Measurements from ENCODE around the gene EIF4ENIF1. TPM values are rescaled to one million over a fixed set of nuclear protein-coding genes. Genes with fewer than 3 reads are reported as not detected.

Gene EIF4ENIF1
- polyA plus RNA-seq, 1 of the 3 experiments (the other 2 are of a cell fraction), result 18.4 TPM

GRCh38 chr22:31441652-31442051, 48.0 kb downstream of the EIF4ENIF1 start:
- Histone ChIP-seq H3K9me3 (no peaks in the 10 kb centered on the region), H3K36me3 (replicated peaks in 1 of 2; ENCODE audit: control insufficient read depth in 1 of 2, insufficient read depth in 2 of 2, low read length in 1 of 2) (peaks cover 31 to 80% of the 10 kb centered on the region in 2 experiments), H3K79me2 (ENCODE audit: insufficient read depth) (no peaks in the 10 kb centered on the region), H3F3A (replicated peaks; ENCODE audit: insufficient read depth) (peaks cover 8% of the 10 kb centered on the region), H3K27ac (ENCODE audit: low read depth in 2 of 2, low read length in 1 of 2) (no peak overlapping the region), H3K4me3 (ENCODE audit: low read depth in 2 of 2, low read length in 1 of 2) (no peak overlapping the region), H3K4me1 (ENCODE audit: control insufficient read depth in 1 of 2, insufficient read depth in 2 of 2, low read depth in 1 of 2, low read length in 1 of 2) (no peaks in the 10 kb centered on the region), H4K20me1 (ENCODE audit: insufficient read depth) (no peaks in the 10 kb centered on the region), H3K9me2 (no peaks in the 10 kb centered on the region), H3K4me2 (no peak overlapping the region), H2AFZ (ENCODE audit: low read depth) (no peak overlapping the region), H3K9ac (no peak overlapping the region), H3K27me3 (ENCODE audit: insufficient read depth) (no peaks in the 10 kb centered on the region)
- CTCF ChIA-PET, result no interaction called here
- DNase-seq, result no peak
- no peak for TF ChIP-seq USF2 (IDR thresholded peaks at IDR 0.05; ENCODE audit: borderline replicate concordance, low read depth, low read length)
- TF ChIP-seq MEF2A (IDR thresholded peaks at IDR 0.05; ENCODE audit: borderline replicate concordance, low read depth), result no peak
- no peak for TF ChIP-seq REST (IDR thresholded peaks at IDR 0.05; ENCODE audit: low read depth, low read length)
- TF ChIP-seq TCF12 (IDR thresholded peaks at IDR 0.05), result no peak
- TF ChIP-seq RAD21 (IDR thresholded peaks at IDR 0.05; ENCODE audit: low read length), result no peak
- no peak for TF ChIP-seq CTCF (IDR thresholded peaks at IDR 0.05)
- WGBS (ENCODE audit: low lambda C conversion rate), result 98% methylated on average over 5 of the region's 5 CpGs
- POLR2A ChIA-PET, result no interaction called here

- no peaks in the 10 kb centered on the region for H3K9me2 ChIP-seq
- H3K79me2 ChIP-seq (ENCODE audit: insufficient read depth), result no peaks in the 10 kb centered on the region
- DNase-seq, result no peak
- ChIA-PET CTCF (interaction anchor here (1.5 kb wide), 1 partner anchor 11 kb away, joined by 6 read pairs; no protein-coding TSS in a partner anchor), POLR2A (no interaction called here)
- no peak overlapping the region for H3K4me3 ChIP-seq (ENCODE audit: low read depth in 2 of 2, low read length in 1 of 2)
- H4K20me1 ChIP-seq (ENCODE audit: insufficient read depth), result no peaks in the 10 kb centered on the region
- H3K4me2 ChIP-seq, result no peak overlapping the region
- H3K9me3 ChIP-seq, result no peaks in the 10 kb centered on the region
- H3F3A ChIP-seq (replicated peaks; ENCODE audit: insufficient read depth), result peaks cover 8% of the 10 kb centered on the region
- TF ChIP-seq CTCF (IDR thresholded peaks at IDR 0.05) (no peak), EP300 (IDR thresholded peaks at IDR 0.05; ENCODE audit: borderline replicate concordance in 1 of 2, low read depth in 1 of 2, low read length in 1 of 2) (no peak), PBX3 (IDR thresholded peaks at IDR 0.05) (no peak), USF1 (IDR thresholded peaks at IDR 0.05; ENCODE audit: borderline replicate concordance, low read depth) (no peak), FOXJ3 (CRISPR knock-in tag; IDR thresholded peaks at IDR 0.05) (no peak)
- H3K36me3 ChIP-seq (replicated peaks in 1 of 2; ENCODE audit: control insufficient read depth in 1 of 2, insufficient read depth in 2 of 2, low read length in 1 of 2), result peaks cover 32 to 83% of the 10 kb centered on the region in 2 experiments
- no peak overlapping the region for H2AFZ ChIP-seq (ENCODE audit: low read depth)
- H3K9ac ChIP-seq, result no peak overlapping the region
- WGBS (ENCODE audit: low lambda C conversion rate), result 97% methylated on average over 7 of the region's 7 CpGs
- H3K4me1 ChIP-seq (ENCODE audit: control insufficient read depth in 1 of 2, insufficient read depth in 2 of 2, low read depth in 1 of 2, low read length in 1 of 2), result no peaks in the 10 kb centered on the region
- H3K27me3 ChIP-seq (ENCODE audit: insufficient read depth), result no peaks in the 10 kb centered on the region
- no peak overlapping the region for H3K27ac ChIP-seq (ENCODE audit: low read depth in 2 of 2, low read length in 1 of 2)
These were observed 49.0 kb downstream of the EIF4ENIF1 start for GRCh38 chr22:31440681-31441080.

Measured in SK-N-SH (cell line).